HG03521 (cell line): ENCODE measurements around the gene CYP2W1.
"Not testable (repeated sequence)": the region's sequence is repeated elsewhere in the genome, so short reads cannot be mapped to it uniquely, and the experiment has no call there.

Experiments
- ATAC-seq: cut with Tn5 transposase; IDR thresholded peaks from one replicate; pipeline ENCODE4 v1.9.1; 2021; ENCODE audit warnings: mild to moderate bottlenecking, moderate library complexity; ENCODE audit not compliant: unreplicated experiment

CYP2W1 gene

GRCh38 chr7:983004-983615, at the start of gene CYP2W1:
CYP2W1 (plus strand) TSS chr7:983181; CDS start chr7:983212, 31 bp downstream.
- ATAC-seq, result no peak

- no peak for ATAC-seq
Observed at GRCh38 chr7:934469-935163, 48.4 kb upstream of the CYP2W1 start.

- no peak for ATAC-seq
Observed at GRCh38 chr7:935164-935873, 47.7 kb upstream of the CYP2W1 start.

GRCh38 chr7:935874-936385, 47.1 kb upstream of the CYP2W1 start:
- ATAC-seq, result no peak

GRCh38 chr7:936386-937054, 46.5 kb upstream of the CYP2W1 start:
- ATAC-seq, result peak; percentile 41

GRCh38 chr7:937856-938484, 45.0 kb upstream of the CYP2W1 start:
- ATAC-seq, result no peak

GRCh38 chr7:938546-939185, 44.3 kb upstream of the CYP2W1 start:
- ATAC-seq, result no peak

GRCh38 chr7:939843-940242, 43.1 kb upstream of the CYP2W1 start:
- ATAC-seq, result no peak

- ATAC-seq, result no peak
Observed at GRCh38 chr7:940599-941408, 42.2 kb upstream of the CYP2W1 start.

GRCh38 chr7:943793-944192, 39.2 kb upstream of the CYP2W1 start:
- not testable (repeated sequence) for ATAC-seq

- ATAC-seq, result no peak
Observed at GRCh38 chr7:944744-945143, 38.2 kb upstream of the CYP2W1 start.

GRCh38 chr7:945147-945555, 37.8 kb upstream of the CYP2W1 start:
- no peak for ATAC-seq

- ATAC-seq, result no peak
Observed at GRCh38 chr7:945556-946255, 37.3 kb upstream of the CYP2W1 start.

- ATAC-seq, result no peak
Observed at GRCh38 chr7:946256-946996, 36.6 kb upstream of the CYP2W1 start.

GRCh38 chr7:947391-948210, 35.4 kb upstream of the CYP2W1 start:
- no peak for ATAC-seq

GRCh38 chr7:949021-949934, 33.7 kb upstream of the CYP2W1 start:
- no peak for ATAC-seq
